HG03520 (cell line): ENCODE results near the gene RXFP4.
A peak's percentile ranks its signal among the peaks of the same experiment; 100 is the strongest.
"Not testable (repeated sequence)": the region's sequence is repeated elsewhere in the genome, so short reads cannot be mapped to it uniquely, and the experiment has no call there.

Source experiments
- ATAC-seq: cut with Tn5 transposase; IDR thresholded peaks from one replicate; pipeline ENCODE4 v1.9.1; 2021; ENCODE audit warnings: mild to moderate bottlenecking, moderate library complexity; ENCODE audit not compliant: unreplicated experiment

RXFP4 gene

DNA sequence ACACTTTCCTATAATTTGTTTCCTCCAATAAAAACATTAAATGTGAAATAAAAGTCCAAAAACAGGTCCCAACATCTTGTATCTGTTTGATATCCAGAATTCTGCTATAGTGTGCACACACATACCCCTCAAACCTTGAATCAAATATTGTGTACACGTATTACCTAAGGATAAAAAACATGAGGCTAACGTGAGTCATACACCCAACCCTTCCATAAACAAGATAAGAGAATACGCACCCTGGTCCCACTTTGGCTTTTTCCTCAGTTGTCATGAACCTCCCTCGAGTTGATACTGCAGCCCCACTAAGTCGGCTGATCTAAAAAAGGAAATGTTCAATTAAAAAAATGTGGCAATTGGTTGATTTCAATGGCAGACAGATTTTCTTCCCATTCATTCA lies 12.4 kb upstream of the RXFP4 start:
- ATAC-seq: no peak

- ATAC-seq: not testable (repeated sequence)
Observed at GRCh38 chr1:155930725-155931124, 10.7 kb upstream of the RXFP4 start.

DNA sequence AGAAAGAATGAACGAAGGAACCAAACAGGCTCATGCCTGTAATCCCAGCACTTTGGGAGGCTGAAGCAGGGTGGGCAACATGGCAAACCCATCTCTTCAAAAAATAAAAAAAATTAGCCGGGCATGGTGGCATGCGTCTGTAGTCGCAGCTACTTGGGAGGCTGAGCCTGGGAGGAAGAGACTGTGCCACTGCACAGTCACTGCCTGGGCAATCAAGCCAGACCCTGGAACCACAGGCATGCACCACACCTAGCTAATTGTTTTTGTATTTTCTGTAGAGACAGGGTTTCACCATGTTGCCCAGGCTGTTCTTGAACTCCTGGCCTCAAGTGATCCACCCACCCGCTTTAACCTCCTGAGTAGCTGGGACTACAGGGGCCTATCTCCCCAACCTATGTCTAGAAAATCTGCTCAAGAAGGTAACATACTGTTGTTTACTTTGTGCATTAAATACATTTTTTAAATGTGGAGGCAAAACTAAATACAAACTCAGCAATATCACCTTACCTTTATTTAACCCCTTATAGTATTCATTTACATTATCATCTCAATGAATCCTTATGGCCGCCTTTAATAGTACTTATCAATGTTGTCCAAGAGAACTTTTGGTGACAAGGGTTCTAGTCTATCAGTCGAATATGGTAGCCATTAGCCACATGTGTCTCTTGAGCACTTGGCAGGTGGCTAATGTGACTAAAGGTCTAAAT lies 10.0 kb upstream of the RXFP4 start:
- no peak for ATAC-seq

- ATAC-seq: no peak
Observed at GRCh38 chr1:155932081-155932480, 9.4 kb upstream of the RXFP4 start.

- ATAC-seq: no peak
Observed at GRCh38 chr1:155932487-155932886, 9.0 kb upstream of the RXFP4 start.

DNA sequence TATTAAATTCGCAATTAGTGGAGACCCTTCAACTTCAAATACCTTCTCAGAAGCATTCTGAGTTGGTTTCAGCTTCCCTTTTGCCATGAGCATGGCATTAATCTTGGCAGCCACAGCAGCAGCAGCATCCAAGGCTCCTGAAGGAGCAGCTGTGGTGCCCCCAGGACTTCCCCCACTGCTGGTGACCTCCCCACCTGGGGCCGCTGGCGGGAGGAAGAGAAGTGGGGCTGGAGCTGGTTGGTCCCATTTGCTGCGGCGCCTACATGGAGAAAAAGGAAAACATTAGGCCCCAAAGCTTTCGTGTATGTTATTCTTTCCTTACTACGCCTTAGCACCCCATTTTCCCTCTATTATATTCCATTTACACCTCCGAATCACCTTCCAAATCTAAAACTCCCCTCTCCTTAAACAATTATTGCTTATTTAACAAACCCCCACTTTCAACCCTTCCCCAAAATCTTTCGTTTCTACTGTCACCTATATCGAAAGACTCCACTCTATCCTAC lies 7.8 kb upstream of the RXFP4 start:
- ATAC-seq: no peak

- ATAC-seq: peak; percentile 82
Observed at GRCh38 chr1:155934097-155934935, 7.1 kb upstream of the RXFP4 start, which contains the start of gene KHDC4. KHDC4 (minus strand) TSS chr1:155934413; CDS start chr1:155934373, 40 bp downstream.

DNA sequence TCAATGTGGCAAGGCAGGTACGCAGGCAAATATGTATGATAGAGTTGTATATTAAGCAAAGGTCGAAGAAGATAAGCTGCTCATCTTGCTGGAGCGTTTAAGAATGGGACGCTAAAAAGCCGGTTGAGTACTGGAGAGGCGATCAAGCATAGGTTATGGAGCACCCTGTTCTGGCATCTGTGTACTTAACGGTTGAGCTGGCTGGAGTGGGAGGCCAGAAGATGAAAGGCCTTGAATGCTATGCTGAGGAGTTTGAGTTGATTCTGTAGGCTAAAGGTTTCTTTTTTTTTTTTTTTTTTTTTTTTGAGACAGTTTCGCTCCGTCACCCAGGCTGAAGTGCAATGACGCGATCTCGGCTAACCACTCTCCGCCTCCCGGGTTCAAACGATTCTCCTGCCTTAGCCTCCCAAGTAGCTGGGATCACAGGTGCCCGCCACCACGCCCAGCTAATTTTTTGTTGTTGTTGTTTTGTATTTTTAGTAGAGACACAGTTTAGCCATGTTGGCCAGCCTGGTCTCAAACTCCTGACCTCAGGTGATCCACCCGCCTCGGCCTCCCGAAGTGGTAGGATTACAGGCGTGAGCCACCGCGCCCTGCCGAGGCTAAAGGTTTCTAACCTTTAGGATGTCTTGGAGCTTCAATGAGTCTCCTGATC lies 6.4 kb upstream of the RXFP4 start:
- ATAC-seq: no peak

DNA sequence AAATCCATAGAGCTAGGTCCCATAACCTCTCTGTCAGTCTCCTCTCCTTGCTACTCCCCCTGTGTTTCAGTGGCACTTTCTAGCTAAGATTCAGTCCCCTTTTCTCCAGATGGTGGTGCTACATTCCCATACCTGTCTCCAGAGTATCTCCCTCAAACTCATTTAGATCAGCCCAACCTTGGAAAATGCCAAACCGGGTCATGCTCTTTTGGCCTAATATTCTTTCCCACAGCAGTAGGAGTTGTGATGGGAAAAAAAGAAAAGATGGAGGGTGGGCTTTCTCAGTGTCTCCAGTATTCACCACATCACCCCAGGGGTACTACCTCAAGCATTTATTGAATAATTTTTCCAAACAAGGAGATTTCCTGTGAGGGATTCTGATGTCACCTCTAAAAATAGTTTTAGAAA lies 3.2 kb upstream of the RXFP4 start:
- ATAC-seq: no peak

DNA sequence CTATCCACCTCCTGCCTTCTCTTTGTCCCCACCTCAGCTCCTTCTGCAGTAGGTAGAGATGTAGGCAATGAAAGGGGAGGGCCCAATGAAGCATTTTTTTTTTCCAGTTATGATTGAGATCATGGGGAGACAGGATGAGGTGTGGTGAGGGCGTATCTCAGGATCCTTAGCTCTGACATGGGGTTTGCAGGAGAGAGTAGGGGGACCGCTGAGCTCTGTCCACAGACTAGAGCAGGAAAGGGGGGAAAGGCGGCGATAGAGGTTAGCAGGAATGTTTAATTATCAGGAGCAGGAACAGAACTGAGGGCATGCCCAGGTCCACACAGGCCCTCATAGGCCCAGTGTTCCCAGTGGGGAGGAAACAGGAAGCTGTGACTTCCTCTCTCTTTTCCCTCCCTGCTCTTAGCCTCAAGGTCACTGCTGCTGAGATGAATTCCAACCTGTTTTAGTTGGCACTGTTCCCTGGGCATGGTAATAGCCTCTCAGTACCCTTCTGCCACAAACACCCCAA lies 901 bp upstream of the RXFP4 start:
- ATAC-seq: no peak

DNA sequence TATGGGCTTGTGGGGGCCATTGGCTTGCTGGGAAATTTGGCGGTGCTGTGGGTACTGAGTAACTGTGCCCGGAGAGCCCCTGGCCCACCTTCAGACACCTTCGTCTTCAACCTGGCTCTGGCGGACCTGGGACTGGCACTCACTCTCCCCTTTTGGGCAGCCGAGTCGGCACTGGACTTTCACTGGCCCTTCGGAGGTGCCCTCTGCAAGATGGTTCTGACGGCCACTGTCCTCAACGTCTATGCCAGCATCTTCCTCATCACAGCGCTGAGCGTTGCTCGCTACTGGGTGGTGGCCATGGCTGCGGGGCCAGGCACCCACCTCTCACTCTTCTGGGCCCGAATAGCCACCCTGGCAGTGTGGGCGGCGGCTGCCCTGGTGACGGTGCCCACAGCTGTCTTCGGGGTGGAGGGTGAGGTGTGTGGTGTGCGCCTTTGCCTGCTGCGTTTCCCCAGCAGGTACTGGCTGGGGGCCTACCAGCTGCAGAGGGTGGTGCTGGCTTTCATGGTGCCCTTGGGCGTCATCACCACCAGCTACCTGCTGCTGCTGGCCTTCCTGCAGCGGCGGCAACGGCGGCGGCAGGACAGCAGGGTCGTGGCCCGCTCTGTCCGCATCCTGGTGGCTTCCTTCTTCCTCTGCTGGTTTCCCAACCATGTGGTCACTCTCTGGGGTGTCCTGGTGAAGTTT lies 550 bp downstream of the RXFP4 start:
- ATAC-seq: no peak

DNA sequence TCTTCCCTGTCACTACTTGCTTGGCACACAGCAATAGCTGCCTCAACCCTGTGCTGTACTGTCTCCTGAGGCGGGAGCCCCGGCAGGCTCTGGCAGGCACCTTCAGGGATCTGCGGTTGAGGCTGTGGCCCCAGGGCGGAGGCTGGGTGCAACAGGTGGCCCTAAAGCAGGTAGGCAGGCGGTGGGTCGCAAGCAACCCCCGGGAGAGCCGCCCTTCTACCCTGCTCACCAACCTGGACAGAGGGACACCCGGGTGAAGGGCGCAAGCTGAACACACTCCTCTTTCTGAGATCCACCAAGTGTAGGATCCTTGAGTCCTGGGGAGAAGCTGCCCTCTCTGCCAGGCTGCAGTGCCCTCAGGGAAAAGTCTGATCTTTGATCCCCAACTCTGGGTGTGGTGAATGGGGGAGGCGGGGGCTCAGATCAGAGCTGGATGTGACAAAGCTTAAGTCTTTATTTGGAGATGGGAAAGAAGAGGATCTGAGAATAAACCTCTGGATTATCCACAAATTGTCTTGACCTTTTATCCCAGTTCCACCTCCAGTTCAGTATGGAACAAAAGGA lies 1.2 kb downstream of the RXFP4 start:
- ATAC-seq: no peak

DNA sequence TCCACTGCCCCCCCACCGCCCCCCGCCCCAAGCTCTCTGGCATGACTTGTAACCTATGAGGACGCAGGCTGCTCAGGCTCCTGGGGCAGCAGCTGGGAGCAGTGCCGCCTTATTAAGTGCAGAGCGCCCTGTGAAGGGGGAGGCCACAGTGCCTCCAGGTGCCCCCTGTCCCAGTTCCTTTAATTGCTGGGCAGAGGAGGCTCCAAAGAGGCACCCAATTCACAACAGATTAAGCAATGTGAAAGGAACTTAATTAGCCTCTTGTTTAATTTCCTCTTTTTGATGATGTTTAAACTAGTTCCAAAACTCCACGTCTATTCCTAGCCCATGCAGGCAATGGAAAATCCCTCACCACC lies 3.0 kb downstream of the RXFP4 start:
- ATAC-seq: no peak

GRCh38 chr1:155946633-155947219 lies 5.3 kb downstream of the RXFP4 start:
- peak; percentile 28 for ATAC-seq

DNA sequence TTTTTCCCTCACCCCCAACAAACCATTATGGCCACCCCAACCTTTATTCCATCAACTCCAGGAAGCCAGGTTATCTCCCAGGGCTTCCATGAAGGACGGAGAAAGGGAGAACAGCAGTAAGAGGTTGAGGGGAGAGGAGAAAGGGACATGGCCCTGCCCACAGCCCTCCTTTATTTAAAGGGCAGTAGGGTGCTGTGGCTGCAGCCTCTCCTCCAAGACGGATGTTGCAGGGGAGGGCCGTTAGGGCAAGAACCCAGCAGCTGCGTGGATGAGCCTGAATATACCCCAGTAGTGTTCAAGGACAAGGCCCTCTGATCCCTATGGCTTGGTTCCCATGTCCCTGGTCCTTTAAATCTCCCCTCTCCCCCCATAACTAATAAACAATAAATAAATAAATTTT lies 5.9 kb downstream of the RXFP4 start:
- ATAC-seq: no peak

DNA sequence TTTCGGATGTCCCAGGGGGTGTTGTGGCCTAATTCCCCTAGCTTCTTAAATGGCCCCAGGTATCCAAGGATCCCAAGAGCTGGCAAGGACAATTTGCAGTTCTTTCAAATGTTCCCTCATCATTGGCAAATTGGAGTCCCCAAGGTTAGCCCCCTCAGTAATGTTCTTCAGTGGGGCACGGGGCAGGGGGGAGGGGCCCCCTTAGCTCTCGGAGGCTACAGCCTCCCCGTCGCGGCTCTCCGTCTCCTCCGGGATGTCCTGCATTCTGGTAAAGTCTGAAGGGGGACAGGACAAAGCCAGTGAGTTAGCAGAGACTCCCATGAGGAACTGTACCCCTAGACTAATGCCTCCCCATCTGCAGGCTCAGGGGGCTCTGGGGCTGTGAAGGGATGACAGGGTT lies 6.3 kb downstream of the RXFP4 start:
- no peak for ATAC-seq

- no peak for ATAC-seq
Observed at GRCh38 chr1:155950829-155951228, 9.4 kb downstream of the RXFP4 start.

DNA sequence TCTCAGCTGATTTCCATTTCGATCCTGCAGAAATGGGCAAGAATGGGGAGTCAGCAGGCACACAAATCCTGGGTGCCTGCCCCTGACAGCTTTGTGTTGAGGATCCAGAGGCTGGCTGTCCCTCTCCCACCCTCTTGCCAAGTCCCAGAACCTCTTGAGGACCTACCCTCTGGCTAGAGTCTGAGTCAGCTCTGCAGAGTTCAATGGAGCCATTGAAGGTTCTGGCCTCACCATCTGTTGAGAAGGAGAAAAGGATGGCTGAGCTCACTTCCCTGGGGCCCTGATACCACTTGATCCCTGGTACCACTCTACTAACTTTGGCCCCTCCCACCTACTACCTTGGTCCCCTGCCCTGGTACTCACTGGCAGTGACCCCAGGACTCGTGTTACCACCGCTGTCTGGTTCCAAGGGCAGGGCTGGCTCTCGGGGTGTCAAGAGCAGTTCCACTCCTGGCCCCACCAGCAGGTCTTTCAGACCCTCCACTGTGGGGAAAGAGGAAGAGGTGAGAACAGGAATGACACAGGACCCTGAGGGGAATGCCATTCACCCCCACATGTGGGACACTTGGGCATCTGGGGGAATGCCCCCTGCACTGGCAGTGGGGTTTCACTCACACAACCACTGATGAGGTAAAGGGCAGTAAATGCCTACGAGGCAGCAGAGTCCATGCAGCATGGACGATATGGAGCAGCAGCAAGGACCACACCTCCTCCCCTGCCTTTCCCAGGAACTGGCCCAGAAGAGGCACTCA lies 10.5 kb downstream of the RXFP4 start:
- no peak for ATAC-seq

DNA sequence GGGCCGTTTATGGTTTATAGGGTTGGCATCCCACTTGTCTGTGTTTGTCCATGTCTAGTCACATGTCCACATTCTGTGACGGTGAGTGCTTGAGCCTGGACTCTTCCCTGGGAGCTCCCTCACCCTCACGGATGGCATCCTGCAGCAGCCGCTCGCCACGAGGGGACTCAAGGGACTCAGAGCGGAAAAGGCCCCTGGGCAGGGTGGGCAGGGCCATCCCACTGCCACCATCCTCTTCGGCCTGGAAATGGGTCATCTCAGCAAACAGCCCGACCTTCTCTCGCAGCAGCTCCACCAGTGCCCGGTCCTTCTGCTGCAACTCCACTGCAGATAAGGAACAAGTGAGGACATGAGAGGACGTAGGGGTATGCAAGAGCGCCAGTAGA lies 11.1 kb downstream of the RXFP4 start:
- ATAC-seq: no peak
